ENCODE results near the gene TMEM37. TPM values are rescaled to one million over a fixed set of nuclear protein-coding genes. Genes with fewer than 3 reads are reported as not detected.
A peak's percentile ranks its signal among the peaks of the same experiment; 100 is the strongest.

Gene TMEM37
- total RNA-seq, 4 donors from 2014 or later, result 1.6 to 10.0 (median 7.7) TPM

- Histone ChIP-seq H3K27me3 (no peaks in the 10 kb centered on the region), H3K27ac (no peak overlapping the region), H3K36me3 (no peaks in the 10 kb centered on the region), H3K4me1 (peaks cover 10% of the 10 kb centered on the region), H3K4me3 (no peak overlapping the region), H3K9me3 (no peaks in the 10 kb centered on the region)
- peak in 1 of 2 donors; percentile 67 for DNase-seq (ENCODE audit: low spot score in 2 of 2)
- WGBS, result 94% methylated on average over 11 of the region's 11 CpGs
- TF ChIP-seq POLR2A (IDR thresholded peaks at IDR 0.05), result no peak
- no peak for TF ChIP-seq EP300 (IDR thresholded peaks at IDR 0.05)
- no peak for TF ChIP-seq CTCF (IDR thresholded peaks at IDR 0.05)
- TF ChIP-seq POLR2AphosphoS5 (IDR thresholded peaks at IDR 0.05), result no peak
Observed at GRCh38 chr2:119480718-119481142, 49.1 kb downstream of the TMEM37 start.

- H3K36me3 ChIP-seq, result no peaks in the 10 kb centered on the region
- no peaks in the 10 kb centered on the region for H3K9me3 ChIP-seq
- peak in 1 of 2 donors; percentile 74 for DNase-seq (ENCODE audit: low spot score in 2 of 2)
- H3K27ac ChIP-seq, result no peak overlapping the region
- TF ChIP-seq POLR2AphosphoS5 (IDR thresholded peaks at IDR 0.05) (no peak), EP300 (IDR thresholded peaks at IDR 0.05) (no peak), CTCF (IDR thresholded peaks at IDR 0.05) (no peak)
- WGBS, result 72% methylated on average over 11 of the region's 16 CpGs
- H3K4me3 ChIP-seq, result no peak overlapping the region
- H3K4me1 ChIP-seq, result peaks cover 3% of the 10 kb centered on the region
- no peaks in the 10 kb centered on the region for H3K27me3 ChIP-seq
Observed at GRCh38 chr2:119481501-119482455, 50.1 kb downstream of the TMEM37 start.

- H3K27me3 ChIP-seq, result no peaks in the 10 kb centered on the region
- TF ChIP-seq EP300 (IDR thresholded peaks at IDR 0.05) (no peak), POLR2A (IDR thresholded peaks at IDR 0.05) (no peak), CTCF (IDR thresholded peaks at IDR 0.05) (no peak), POLR2AphosphoS5 (IDR thresholded peaks at IDR 0.05) (no peak)
- H3K9me3 ChIP-seq, result no peaks in the 10 kb centered on the region
- 59% methylated on average over 8 of the region's 20 CpGs for WGBS
- H3K27ac ChIP-seq, result no peak overlapping the region
- no peak overlapping the region for H3K4me3 ChIP-seq
- peaks cover 3% of the 10 kb centered on the region for H3K4me1 ChIP-seq
- H3K36me3 ChIP-seq, result no peaks in the 10 kb centered on the region
- DNase-seq (ENCODE audit: low spot score in 2 of 2), result peak; percentile 55 to 68
Observed at GRCh38 chr2:119482481-119483394, 51.1 kb downstream of the TMEM37 start.

GRCh38 chr2:119483395-119483753 lies 51.7 kb downstream of the TMEM37 start:
- Histone ChIP-seq H3K9me3 (no peaks in the 10 kb centered on the region), H3K4me3 (no peak overlapping the region), H3K4me1 (peaks cover 3% of the 10 kb centered on the region), H3K27ac (no peak overlapping the region), H3K36me3 (no peaks in the 10 kb centered on the region), H3K27me3 (no peaks in the 10 kb centered on the region)
- DNase-seq (ENCODE audit: low spot score in 2 of 2), result peak; percentile 51 to 57
- 70% methylated on average over 5 of the region's 5 CpGs for WGBS
- TF ChIP-seq POLR2A (IDR thresholded peaks at IDR 0.05) (no peak), POLR2AphosphoS5 (IDR thresholded peaks at IDR 0.05) (no peak), EP300 (IDR thresholded peaks at IDR 0.05) (no peak)

- peak; percentile 48 to 54 for DNase-seq (ENCODE audit: low spot score in 2 of 2)
- no peaks in the 10 kb centered on the region for H3K36me3 ChIP-seq
- peaks cover 3% of the 10 kb centered on the region for H3K4me1 ChIP-seq
- H3K27me3 ChIP-seq, result no peaks in the 10 kb centered on the region
- no peak for TF ChIP-seq CTCF (IDR thresholded peaks at IDR 0.05)
- TF ChIP-seq POLR2AphosphoS5 (IDR thresholded peaks at IDR 0.05), result no peak
- TF ChIP-seq EP300 (IDR thresholded peaks at IDR 0.05), result no peak
- TF ChIP-seq POLR2A (IDR thresholded peaks at IDR 0.05), result no peak
- no peak overlapping the region for H3K27ac ChIP-seq
- 93% methylated on average over 11 of the region's 11 CpGs for WGBS
- H3K9me3 ChIP-seq, result no peaks in the 10 kb centered on the region
- H3K4me3 ChIP-seq, result no peak overlapping the region
Observed at GRCh38 chr2:119483896-119484718, 52.5 kb downstream of the TMEM37 start.
